ENCODE data around the gene NFE2L3. TPM values are rescaled to one million over a fixed set of nuclear protein-coding genes. Genes with fewer than 3 reads are reported as not detected.

The NFE2L3 gene
- total and polyA plus RNA-seq, 2 of the 4 experiments (the other 2 are of a cell fraction), result 28.0 to 43.2 TPM

DNA sequence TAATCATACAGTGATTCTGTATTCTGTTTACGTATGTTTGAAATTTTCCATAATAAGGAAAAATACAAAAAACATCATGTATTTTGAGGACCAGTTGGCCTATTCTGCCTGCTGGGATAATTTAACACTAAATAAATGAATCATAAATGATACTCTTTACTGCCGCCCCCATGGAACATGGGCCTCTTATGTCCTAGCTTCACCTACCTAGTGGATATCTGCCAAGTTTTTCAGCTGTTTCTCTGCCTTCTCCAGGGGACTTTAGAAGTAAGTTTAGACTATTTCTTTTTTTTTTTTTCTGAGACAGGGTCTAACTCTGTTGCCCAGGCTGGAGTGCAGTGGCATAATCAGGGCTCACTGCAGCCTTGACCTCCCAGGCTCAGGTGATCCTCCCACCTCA lies 10.4 kb downstream of the NFE2L3 start:
- BruUV-seq (replicated peaks), result no TSS peak
- no peak overlapping the region for H4K5ac ChIP-seq (ENCODE audit: low read depth, low read length)
- no peak overlapping the region for H2BK120ac ChIP-seq (ENCODE audit: low read depth, low read length)
- peaks cover 9% of the 10 kb centered on the region for H3K4me1 ChIP-seq (ENCODE audit: control insufficient read depth, insufficient read depth, low read length)
- H4K91ac ChIP-seq (ENCODE audit: insufficient read depth, low read depth, low read length), result no peak overlapping the region
- no peak overlapping the region for H2AFZ ChIP-seq (replicated peaks; ENCODE audit: low read length, poor library complexity)
- H3K4me2 ChIP-seq (ENCODE audit: low read depth, low read length), result no peak overlapping the region
- no peak overlapping the region for H3K9ac ChIP-seq (ENCODE audit: low read depth, low read length)
- WGBS, 2 experiments (ENCODE audit: extremely low coverage in 2 of 2, insufficient read length in 1 of 2), result no CpG with 5 or more reads among the region's 2 CpGs
- in situ Hi-C loops (cut with MboI; ENCODE audit: low sequenced_read_pairs), result no loop called here
- H4K20me1 ChIP-seq (ENCODE audit: insufficient read depth, low read length), result no peaks in the 10 kb centered on the region
- DNase-seq (no peak), ATAC-seq (ENCODE audit: low read depth) (no peak)
- H2BK20ac ChIP-seq (ENCODE audit: low read depth, low read length), result no peak overlapping the region
- H3K14ac ChIP-seq (replicated peaks; ENCODE audit: low read depth, low read length), result no peak overlapping the region
- H3K36me3 ChIP-seq (ENCODE audit: control insufficient read depth, insufficient read depth, low read length), result no peaks in the 10 kb centered on the region
- peaks cover 16% of the 10 kb centered on the region for H3K9me1 ChIP-seq (ENCODE audit: insufficient read depth, low read length)
- ChIA-PET POLR2A (ENCODE audit: unreplicated experiment) (interaction anchor here (0.6 kb wide), 1 partner anchor 1534 kb away, joined by 3 read pairs; no protein-coding TSS in a partner anchor), CTCF (interaction anchor here (0.7 kb wide), 1 partner anchor 209 kb away, joined by 9 read pairs; no protein-coding TSS in a partner anchor)
- H3K27me3 ChIP-seq (ENCODE audit: control insufficient read depth, insufficient read depth, low read length), result no peaks in the 10 kb centered on the region
- no peak overlapping the region for H2AK5ac ChIP-seq (ENCODE audit: low read depth, low read length)
- no peak overlapping the region for H2AK9ac ChIP-seq (replicated peaks; ENCODE audit: low read depth, low read length, poor library complexity)
- H3K18ac ChIP-seq (ENCODE audit: low read depth, low read length), result no peak overlapping the region
- no peak overlapping the region for H4K8ac ChIP-seq (ENCODE audit: low read depth in 2 of 2, low read length in 2 of 2)
- H3K4ac ChIP-seq (ENCODE audit: low read depth, low read length), result no peak overlapping the region
- H3K79me1 ChIP-seq (ENCODE audit: low read depth in 1 of 2, low read length in 2 of 2), result peaks cover 13 to 42% of the 10 kb centered on the region in 2 experiments
- no peak for TF ChIP-seq RFX5 (IDR thresholded peaks at IDR 0.05; ENCODE audit: low read depth, low read length)
- TF ChIP-seq MAZ (IDR thresholded peaks at IDR 0.05; ENCODE audit: borderline replicate concordance, low read depth, low read length), result no peak
- TF ChIP-seq RCOR1 (IDR thresholded peaks at IDR 0.05; ENCODE audit: insufficient replicate concordance, low read length), result no peak
- no peak for TF ChIP-seq FOS (IDR thresholded peaks at IDR 0.05; ENCODE audit: low read depth, low read length)
- TF ChIP-seq SMC3 (IDR thresholded peaks at IDR 0.05; ENCODE audit: low read depth, low read length), result no peak
- TF ChIP-seq CEBPB (IDR thresholded peaks at IDR 0.05; ENCODE audit: low read depth, low read length), result no peak
- TF ChIP-seq USF2 (IDR thresholded peaks at IDR 0.05; ENCODE audit: low read depth, low read length), result no peak
- TF ChIP-seq RAD21 (IDR thresholded peaks at IDR 0.05; ENCODE audit: low read length), result no peak
- TF ChIP-seq BHLHE40 (IDR thresholded peaks at IDR 0.05; ENCODE audit: low read depth, low read length), result no peak
- no peak for TF ChIP-seq MXI1 (IDR thresholded peaks at IDR 0.05; ENCODE audit: borderline replicate concordance, low read depth, low read length)
- TF ChIP-seq, protein P1, sequence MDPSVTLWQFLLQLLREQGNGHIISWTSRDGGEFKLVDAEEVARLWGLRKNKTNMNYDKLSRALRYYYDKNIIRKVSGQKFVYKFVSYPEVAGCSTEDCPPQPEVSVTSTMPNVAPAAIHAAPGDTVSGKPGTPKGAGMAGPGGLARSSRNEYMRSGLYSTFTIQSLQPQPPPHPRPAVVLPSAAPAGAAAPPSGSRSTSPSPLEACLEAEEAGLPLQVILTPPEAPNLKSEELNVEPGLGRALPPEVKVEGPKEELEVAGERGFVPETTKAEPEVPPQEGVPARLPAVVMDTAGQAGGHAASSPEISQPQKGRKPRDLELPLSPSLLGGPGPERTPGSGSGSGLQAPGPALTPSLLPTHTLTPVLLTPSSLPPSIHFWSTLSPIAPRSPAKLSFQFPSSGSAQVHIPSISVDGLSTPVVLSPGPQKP (IDR thresholded peaks at IDR 0.05; ENCODE audit: borderline replicate concordance, low read depth, low read length), result no peak
- no peak for TF ChIP-seq CHD1 (IDR thresholded peaks at IDR 0.05; ENCODE audit: low read depth, low read length)
- no peak for TF ChIP-seq POLR2A (IDR thresholded peaks at IDR 0.05; ENCODE audit: low read depth, low read length)
- TF ChIP-seq, protein P2, sequence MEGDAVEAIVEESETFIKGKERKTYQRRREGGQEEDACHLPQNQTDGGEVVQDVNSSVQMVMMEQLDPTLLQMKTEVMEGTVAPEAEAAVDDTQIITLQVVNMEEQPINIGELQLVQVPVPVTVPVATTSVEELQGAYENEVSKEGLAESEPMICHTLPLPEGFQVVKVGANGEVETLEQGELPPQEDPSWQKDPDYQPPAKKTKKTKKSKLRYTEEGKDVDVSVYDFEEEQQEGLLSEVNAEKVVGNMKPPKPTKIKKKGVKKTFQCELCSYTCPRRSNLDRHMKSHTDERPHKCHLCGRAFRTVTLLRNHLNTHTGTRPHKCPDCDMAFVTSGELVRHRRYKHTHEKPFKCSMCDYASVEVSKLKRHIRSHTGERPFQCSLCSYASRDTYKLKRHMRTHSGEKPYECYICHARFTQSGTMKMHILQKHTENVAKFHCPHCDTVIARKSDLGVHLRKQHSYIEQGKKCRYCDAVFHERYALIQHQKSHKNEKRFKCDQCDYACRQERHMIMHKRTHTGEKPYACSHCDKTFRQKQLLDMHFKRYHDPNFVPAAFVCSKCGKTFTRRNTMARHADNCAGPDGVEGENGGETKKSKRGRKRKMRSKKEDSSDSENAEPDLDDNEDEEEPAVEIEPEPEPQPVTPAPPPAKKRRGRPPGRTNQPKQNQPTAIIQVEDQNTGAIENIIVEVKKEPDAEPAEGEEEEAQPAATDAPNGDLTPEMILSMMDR (conservative IDR thresholded peaks at IDR 0.05; ENCODE audit: low read depth, low read length), result no peak
- TF ChIP-seq MAFK (IDR thresholded peaks at IDR 0.05; ENCODE audit: low read depth, low read length), result no peak
- TF ChIP-seq NFE2L2 (IDR thresholded peaks at IDR 0.05; ENCODE audit: low read depth, low read length), result no peak
- no peaks in the 10 kb centered on the region for H3K9me3 ChIP-seq (ENCODE audit: control insufficient read depth, insufficient read depth, low read length)
- H3K4me3 ChIP-seq (ENCODE audit: insufficient read depth, low read depth, low read length), result no peak overlapping the region
- no peak overlapping the region for H3K27ac ChIP-seq (ENCODE audit: insufficient read depth, low read length)
- H3K56ac ChIP-seq (ENCODE audit: extremely low read depth, insufficient read depth, low read length), result no peak overlapping the region
- no peak overlapping the region for H3K23ac ChIP-seq (ENCODE audit: low read depth, low read length)
- dilution Hi-C loops (cut with HindIII; ENCODE audit: low sequenced_read_pairs, unreplicated experiment), result no loop called here
- intact Hi-C loops (cut with micrococcal nuclease), result no loop called here
- no peak overlapping the region for H2BK5ac ChIP-seq (ENCODE audit: low read depth, low read length, poor library complexity, severe bottlenecking)
- no peak overlapping the region for H2BK15ac ChIP-seq (ENCODE audit: low read depth, low read length)
